ENCODE results near the gene RAB4A.

The RAB4A gene

GRCh38 chr1:229234870-229235472, 35.9 kb upstream of the RAB4A start:
- TF ChIP-seq GATA3 (IDR thresholded peaks at IDR 0.05; ENCODE audit: low read depth, low read length) (no peak), GATA2 (IDR thresholded peaks at IDR 0.05; ENCODE audit: low read depth, low read length) (no peak)

- TF ChIP-seq GATA3 (IDR thresholded peaks at IDR 0.05; ENCODE audit: low read depth, low read length) (no peak), GATA2 (IDR thresholded peaks at IDR 0.05; ENCODE audit: low read depth, low read length) (no peak)
Measured at GRCh38 chr1:229237320-229237719, 33.6 kb upstream of the RAB4A start.

GRCh38 chr1:229238231-229238630, 32.7 kb upstream of the RAB4A start:
- TF ChIP-seq GATA3 (IDR thresholded peaks at IDR 0.05; ENCODE audit: low read depth, low read length), result no peak
- no peak for TF ChIP-seq GATA2 (IDR thresholded peaks at IDR 0.05; ENCODE audit: low read depth, low read length)

GRCh38 chr1:229238674-229239415, 32.1 kb upstream of the RAB4A start:
- TF ChIP-seq GATA2 (IDR thresholded peaks at IDR 0.05; ENCODE audit: low read depth, low read length) (no peak), GATA3 (IDR thresholded peaks at IDR 0.05; ENCODE audit: low read depth, low read length) (no peak)

- TF ChIP-seq GATA2 (IDR thresholded peaks at IDR 0.05; ENCODE audit: low read depth, low read length) (no peak), GATA3 (IDR thresholded peaks at IDR 0.05; ENCODE audit: low read depth, low read length) (no peak)
Measured at GRCh38 chr1:229240532-229240931, 30.4 kb upstream of the RAB4A start.

GRCh38 chr1:229241390-229241789, 29.5 kb upstream of the RAB4A start:
- no peak for TF ChIP-seq GATA2 (IDR thresholded peaks at IDR 0.05; ENCODE audit: low read depth, low read length)
- TF ChIP-seq GATA3 (IDR thresholded peaks at IDR 0.05; ENCODE audit: low read depth, low read length), result no peak

GRCh38 chr1:229243638-229244037, 27.3 kb upstream of the RAB4A start:
- TF ChIP-seq GATA3 (IDR thresholded peaks at IDR 0.05; ENCODE audit: low read depth, low read length), result no peak
- no peak for TF ChIP-seq GATA2 (IDR thresholded peaks at IDR 0.05; ENCODE audit: low read depth, low read length)

GRCh38 chr1:229244091-229244490, 26.8 kb upstream of the RAB4A start:
- TF ChIP-seq GATA3 (IDR thresholded peaks at IDR 0.05; ENCODE audit: low read depth, low read length), result no peak
- no peak for TF ChIP-seq GATA2 (IDR thresholded peaks at IDR 0.05; ENCODE audit: low read depth, low read length)

GRCh38 chr1:229247871-229248270, 23.0 kb upstream of the RAB4A start:
- TF ChIP-seq GATA3 (IDR thresholded peaks at IDR 0.05; ENCODE audit: low read depth, low read length), result no peak
- no peak for TF ChIP-seq GATA2 (IDR thresholded peaks at IDR 0.05; ENCODE audit: low read depth, low read length)

GRCh38 chr1:229248821-229249817, 21.8 kb upstream of the RAB4A start:
- TF ChIP-seq GATA2 (IDR thresholded peaks at IDR 0.05; ENCODE audit: low read depth, low read length) (no peak), GATA3 (IDR thresholded peaks at IDR 0.05; ENCODE audit: low read depth, low read length) (no peak)

- TF ChIP-seq GATA3 (IDR thresholded peaks at IDR 0.05; ENCODE audit: low read depth, low read length), result no peak
- TF ChIP-seq GATA2 (IDR thresholded peaks at IDR 0.05; ENCODE audit: low read depth, low read length), result no peak
Measured at GRCh38 chr1:229249854-229250644, 20.9 kb upstream of the RAB4A start.

GRCh38 chr1:229251185-229251584, 19.7 kb upstream of the RAB4A start:
- TF ChIP-seq GATA2 (IDR thresholded peaks at IDR 0.05; ENCODE audit: low read depth, low read length) (no peak), GATA3 (IDR thresholded peaks at IDR 0.05; ENCODE audit: low read depth, low read length) (no peak)

- TF ChIP-seq GATA2 (IDR thresholded peaks at IDR 0.05; ENCODE audit: low read depth, low read length) (no peak), GATA3 (IDR thresholded peaks at IDR 0.05; ENCODE audit: low read depth, low read length) (no peak)
Measured at GRCh38 chr1:229252228-229252984, 18.5 kb upstream of the RAB4A start.
